ACC112 (cell line): ENCODE measurements around the gene RIC1.
"Not testable (repeated sequence)": the region's sequence is repeated elsewhere in the genome, so short reads cannot be mapped to it uniquely, and the experiment has no call there.

Source experiments
- H2AFZ ChIP-seq: fragments of 200-600 bp; sonication (generic); one replicate; pipeline ENCODE4 v1.6.0; 2017; ENCODE audit warnings: antibody characterized with exemption, low read length; ENCODE audit not compliant: unreplicated experiment
- H3K27ac ChIP-seq: fragments of 200-600 bp; sonication (generic); 2 replicates; pipeline ENCODE4 v1.5.1; 2014; ENCODE audit warnings: low read depth, mild to moderate bottlenecking, antibody characterized with exemption, low read length, moderate library complexity
- H3K27me3 ChIP-seq: fragments of 200-600 bp; sonication (generic); 2 replicates; pipeline ENCODE4 v1.6.1; 2014; ENCODE audit warnings: mild to moderate bottlenecking, antibody characterized with exemption, low read length, moderate library complexity, mixed read lengths; ENCODE audit not compliant: insufficient read depth
- H3K36me3 ChIP-seq: fragments of 200-600 bp; sonication (generic); 2 replicates; pipeline ENCODE4 v1.6.1; 2016; ENCODE audit warnings: mild to moderate bottlenecking, antibody characterized with exemption, low read length, moderate library complexity, mixed read lengths; ENCODE audit not compliant: insufficient read depth
- H3K4me1 ChIP-seq: fragments of 200-600 bp; sonication (generic); one replicate; pipeline ENCODE4 v1.6.1; 2016; ENCODE audit warnings: low read length, mixed read lengths; ENCODE audit not compliant: insufficient read depth, unreplicated experiment, control insufficient read depth
- H3K4me3 ChIP-seq: fragments of 200-600 bp; sonication (generic); 2 replicates; pipeline ENCODE4 v1.5.1; 2014; ENCODE audit warnings: mild to moderate bottlenecking, low read depth, low read length
- H3K79me2 ChIP-seq: fragments of 200-600 bp; sonication (generic); one replicate; pipeline ENCODE4 v1.6.0; 2016; ENCODE audit warnings: low read length; ENCODE audit not compliant: control insufficient read depth, unreplicated experiment, insufficient read depth

Gene RIC1

GRCh38 chr9:5764130-5764868 is 135.4 kb downstream of the RIC1 start:
- no peaks in the 10 kb centered on the region for H3K27me3 ChIP-seq
- H3K4me1 ChIP-seq: peaks cover 8% of the 10 kb centered on the region
- no peak overlapping the region for H2AFZ ChIP-seq
- H3K4me3 ChIP-seq: no peak overlapping the region
- no peak overlapping the region for H3K27ac ChIP-seq
- no peaks in the 10 kb centered on the region for H3K79me2 ChIP-seq
- H3K36me3 ChIP-seq: peaks cover 30% of the 10 kb centered on the region

GRCh38 chr9:5767968-5768932 is 139.3 kb downstream of the RIC1 start:
- Histone ChIP-seq H3K36me3 (peaks cover 49% of the 10 kb centered on the region), H3K79me2 (no peaks in the 10 kb centered on the region), H3K27ac (no peak overlapping the region)

GRCh38 chr9:5773324-5773999 is 144.6 kb downstream of the RIC1 start:
- Histone ChIP-seq H3K36me3 (peaks cover 64% of the 10 kb centered on the region), H3K4me1 (no peaks in the 10 kb centered on the region), H3K27me3 (no peaks in the 10 kb centered on the region), H2AFZ (no peak overlapping the region), H3K4me3 (no peak overlapping the region), H3K27ac (no peak overlapping the region), H3K79me2 (no peaks in the 10 kb centered on the region)

More at GRCh38 chr9:5767968-5768932, 139.3 kb downstream of the RIC1 start:
- no peaks in the 10 kb centered on the region for H3K27me3 ChIP-seq
- no peaks in the 10 kb centered on the region for H3K4me1 ChIP-seq
- no peak overlapping the region for H3K4me3 ChIP-seq
- H2AFZ ChIP-seq: no peak overlapping the region

- no peak overlapping the region for H3K4me3 ChIP-seq
- H3K36me3 ChIP-seq: peaks cover 45% of the 10 kb centered on the region
- no peaks in the 10 kb centered on the region for H3K27me3 ChIP-seq
- no peaks in the 10 kb centered on the region for H3K4me1 ChIP-seq
- no peaks in the 10 kb centered on the region for H3K79me2 ChIP-seq
- H2AFZ ChIP-seq: no peak overlapping the region
- H3K27ac ChIP-seq: no peak overlapping the region
These were observed 149.9 kb downstream of the RIC1 start for GRCh38 chr9:5778805-5779204.

GRCh38 chr9:5779705-5780218 is 150.9 kb downstream of the RIC1 start:
- not testable (repeated sequence) for H3K4me3 ChIP-seq, H3K79me2 ChIP-seq, H3K4me1 ChIP-seq, H3K27me3 ChIP-seq, H2AFZ ChIP-seq, H3K27ac ChIP-seq
- peaks cover 38% of the 10 kb centered on the region for H3K36me3 ChIP-seq

GRCh38 chr9:5783420-5783819 is 154.5 kb downstream of the RIC1 start:
- H3K27me3 ChIP-seq, H2AFZ ChIP-seq, H3K79me2 ChIP-seq, H3K4me3 ChIP-seq, H3K4me1 ChIP-seq, H3K27ac ChIP-seq: not testable (repeated sequence)
- H3K36me3 ChIP-seq: peaks cover 17% of the 10 kb centered on the region

- Histone ChIP-seq H3K4me1 (no peaks in the 10 kb centered on the region), H3K27me3 (no peaks in the 10 kb centered on the region), H3K36me3 (peaks cover 11% of the 10 kb centered on the region), H3K4me3 (no peak overlapping the region), H2AFZ (no peak overlapping the region), H3K79me2 (no peaks in the 10 kb centered on the region), H3K27ac (no peak overlapping the region)
These were observed 155.1 kb downstream of the RIC1 start for GRCh38 chr9:5783982-5784381.

- H3K4me3 ChIP-seq: no peak overlapping the region
- H3K4me1 ChIP-seq: no peaks in the 10 kb centered on the region
- peaks cover 6% of the 10 kb centered on the region for H3K36me3 ChIP-seq
- no peaks in the 10 kb centered on the region for H3K79me2 ChIP-seq
- H3K27ac ChIP-seq: no peak overlapping the region
- no peak overlapping the region for H2AFZ ChIP-seq
- H3K27me3 ChIP-seq: no peaks in the 10 kb centered on the region
These were observed 155.8 kb downstream of the RIC1 start for GRCh38 chr9:5784526-5785315.

GRCh38 chr9:5786370-5787127 is 157.6 kb downstream of the RIC1 start:
- no peaks in the 10 kb centered on the region for H3K36me3 ChIP-seq
- no peaks in the 10 kb centered on the region for H3K4me1 ChIP-seq
- H3K79me2 ChIP-seq: no peaks in the 10 kb centered on the region
- H3K27ac ChIP-seq: no peak overlapping the region
- no peak overlapping the region for H2AFZ ChIP-seq
- no peak overlapping the region for H3K4me3 ChIP-seq
- H3K27me3 ChIP-seq: no peaks in the 10 kb centered on the region
